AG09309 (cell line): Measurements from ENCODE around the gene FAM107B.

Experiments
- DNase-seq: peaks from one replicate; pipeline ENCODE4 v3.0.0-alpha.2; 2010; ENCODE audit warnings: low read depth
- H3K4me3 ChIP-seq: 2 replicates; pipeline ENCODE4 v1.5.1; 2011; ENCODE audit warnings: mild to moderate bottlenecking, low read depth, low read length, moderate library complexity; ENCODE audit not compliant: control insufficient read depth
- TF ChIP-seq, protein P1 (sequence below): IDR thresholded peaks from 2 replicates; pipeline ENCODE4 v1.5.1; 2011; ENCODE audit warnings: mild to moderate bottlenecking, low read depth, low read length, inconsistent platforms; ENCODE audit not compliant: insufficient read depth, control insufficient read depth; ENCODE audit errors: missing control alignments

Gene FAM107B

DNA sequence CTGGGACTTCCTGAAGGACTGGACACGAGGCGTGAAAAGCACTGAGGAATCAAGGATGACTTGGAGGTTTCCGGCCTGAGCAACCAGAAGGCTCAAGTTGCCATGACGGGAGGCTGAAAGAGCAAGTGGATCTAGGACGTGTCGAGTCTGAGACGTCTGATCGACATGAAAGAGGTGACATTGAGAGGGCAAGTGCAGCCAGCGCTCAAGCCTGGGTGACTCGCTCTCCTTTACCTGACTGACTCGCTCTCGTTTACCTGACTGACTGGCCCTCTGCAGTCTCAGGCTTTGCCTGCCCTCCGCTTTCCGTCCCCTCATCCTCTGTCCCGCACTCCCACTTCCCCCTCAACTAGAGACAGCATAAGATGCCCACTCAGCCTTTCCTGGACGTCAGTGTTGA, 241.4 kb downstream of the FAM107B start:
- TF ChIP-seq, protein P1, sequence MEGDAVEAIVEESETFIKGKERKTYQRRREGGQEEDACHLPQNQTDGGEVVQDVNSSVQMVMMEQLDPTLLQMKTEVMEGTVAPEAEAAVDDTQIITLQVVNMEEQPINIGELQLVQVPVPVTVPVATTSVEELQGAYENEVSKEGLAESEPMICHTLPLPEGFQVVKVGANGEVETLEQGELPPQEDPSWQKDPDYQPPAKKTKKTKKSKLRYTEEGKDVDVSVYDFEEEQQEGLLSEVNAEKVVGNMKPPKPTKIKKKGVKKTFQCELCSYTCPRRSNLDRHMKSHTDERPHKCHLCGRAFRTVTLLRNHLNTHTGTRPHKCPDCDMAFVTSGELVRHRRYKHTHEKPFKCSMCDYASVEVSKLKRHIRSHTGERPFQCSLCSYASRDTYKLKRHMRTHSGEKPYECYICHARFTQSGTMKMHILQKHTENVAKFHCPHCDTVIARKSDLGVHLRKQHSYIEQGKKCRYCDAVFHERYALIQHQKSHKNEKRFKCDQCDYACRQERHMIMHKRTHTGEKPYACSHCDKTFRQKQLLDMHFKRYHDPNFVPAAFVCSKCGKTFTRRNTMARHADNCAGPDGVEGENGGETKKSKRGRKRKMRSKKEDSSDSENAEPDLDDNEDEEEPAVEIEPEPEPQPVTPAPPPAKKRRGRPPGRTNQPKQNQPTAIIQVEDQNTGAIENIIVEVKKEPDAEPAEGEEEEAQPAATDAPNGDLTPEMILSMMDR: no peak
- DNase-seq: no peak
- no peak overlapping the region for H3K4me3 ChIP-seq

DNA sequence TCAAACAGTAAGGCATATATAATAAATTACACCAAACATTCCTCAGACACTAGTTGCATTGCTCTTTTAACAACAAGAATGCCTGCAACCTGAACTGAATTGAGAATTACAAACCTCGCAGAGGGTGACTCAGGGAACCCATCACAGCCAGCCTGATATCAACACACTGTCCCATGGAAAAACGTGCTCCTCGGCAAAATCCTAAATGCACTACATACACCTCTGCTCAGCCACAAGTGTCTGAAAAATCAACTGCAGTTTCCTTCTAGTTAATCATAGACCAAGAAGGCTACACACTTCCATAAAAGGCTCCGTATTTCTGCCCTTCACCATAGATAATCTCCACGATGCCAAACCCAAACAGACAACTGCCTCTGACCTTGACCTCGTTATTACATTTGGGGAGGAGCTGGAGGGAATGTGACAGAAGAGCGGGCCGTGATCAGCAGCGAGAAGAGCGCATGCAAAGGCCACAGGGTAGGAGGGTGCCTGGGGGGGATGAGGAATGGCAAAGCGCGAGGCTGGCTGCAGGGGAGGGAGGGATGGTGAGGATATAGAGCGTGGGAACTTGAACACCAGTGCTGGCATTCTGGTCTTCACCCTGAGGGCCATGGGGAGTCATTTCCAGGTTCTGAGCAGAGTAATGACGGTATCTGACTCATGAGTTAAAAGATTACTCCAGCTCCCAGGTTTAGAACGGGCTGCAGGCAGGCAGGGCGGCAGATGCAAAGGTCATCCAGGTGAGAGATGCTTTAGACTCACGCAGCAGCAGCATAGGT, 242.0 kb downstream of the FAM107B start:
- TF ChIP-seq, protein P1: no peak
- no peak overlapping the region for H3K4me3 ChIP-seq
- no peak for DNase-seq

DNA sequence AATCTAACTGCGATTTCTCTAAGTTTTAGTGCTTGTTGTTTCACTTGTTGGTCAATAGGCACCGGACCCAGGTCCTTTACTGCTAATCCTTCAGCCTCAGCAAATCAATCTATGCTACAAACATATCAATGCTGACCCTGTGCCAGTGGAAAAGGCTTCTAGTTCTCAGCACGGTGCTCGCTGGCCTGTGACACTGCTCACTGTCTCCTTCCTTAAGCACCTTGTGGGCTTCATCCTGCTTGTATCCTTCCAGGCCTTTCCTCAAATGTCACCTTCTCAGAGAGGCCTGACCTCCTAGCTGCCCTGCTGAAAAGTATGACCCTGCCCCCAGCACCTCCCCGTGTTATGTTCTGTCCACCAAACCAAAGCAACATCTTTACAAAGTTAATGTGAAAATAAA, 242.7 kb downstream of the FAM107B start:
- DNase-seq: no peak

DNA sequence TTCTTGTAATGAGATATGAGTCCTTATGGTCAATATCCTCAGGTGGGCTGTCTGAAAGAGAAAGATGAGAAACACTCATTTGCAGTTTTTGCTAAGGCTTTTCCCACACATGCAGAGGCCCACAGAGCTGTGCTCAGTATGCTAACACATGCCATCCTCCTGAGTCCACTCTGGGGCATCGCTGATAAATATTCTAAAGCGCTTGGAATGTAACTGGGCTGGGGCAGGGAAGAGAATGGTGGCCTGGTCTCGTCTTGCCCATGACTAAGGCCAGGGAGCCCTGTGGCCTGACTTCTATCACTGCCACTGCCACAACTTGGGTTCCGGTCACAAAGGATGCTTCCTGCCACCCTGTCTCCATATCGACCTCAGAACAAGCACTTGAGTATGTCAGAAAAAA, 244.2 kb downstream of the FAM107B start:
- no peak for DNase-seq
- TF ChIP-seq, protein P1: no peak

More for the DNA sequence above, 242.7 kb downstream of the FAM107B start:
- TF ChIP-seq, protein P1: no peak
- no peak overlapping the region for H3K4me3 ChIP-seq

DNA sequence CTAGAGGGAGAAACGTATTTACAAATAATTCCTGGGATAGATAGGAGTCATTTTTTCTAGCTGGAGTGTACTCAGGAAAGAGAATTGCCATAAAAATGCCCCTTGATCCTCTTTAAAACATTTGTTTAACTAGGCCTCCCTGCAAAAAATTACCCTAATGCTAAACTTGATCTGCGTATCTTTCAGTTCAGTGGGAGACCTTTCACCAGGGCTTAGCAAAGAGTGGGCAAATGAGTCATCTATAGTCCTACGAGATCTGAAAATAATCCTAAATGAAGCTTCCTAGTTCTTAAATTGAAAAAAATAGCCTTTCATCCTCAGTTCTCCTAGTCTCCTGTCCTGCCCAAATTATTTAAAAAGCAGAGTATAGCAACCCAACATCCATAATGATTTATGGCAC, 245.3 kb downstream of the FAM107B start:
- TF ChIP-seq, protein P1: no peak
- no peak overlapping the region for H3K4me3 ChIP-seq
- no peak for DNase-seq

More for the DNA sequence above, 244.2 kb downstream of the FAM107B start:
- H3K4me3 ChIP-seq: no peak overlapping the region

DNA sequence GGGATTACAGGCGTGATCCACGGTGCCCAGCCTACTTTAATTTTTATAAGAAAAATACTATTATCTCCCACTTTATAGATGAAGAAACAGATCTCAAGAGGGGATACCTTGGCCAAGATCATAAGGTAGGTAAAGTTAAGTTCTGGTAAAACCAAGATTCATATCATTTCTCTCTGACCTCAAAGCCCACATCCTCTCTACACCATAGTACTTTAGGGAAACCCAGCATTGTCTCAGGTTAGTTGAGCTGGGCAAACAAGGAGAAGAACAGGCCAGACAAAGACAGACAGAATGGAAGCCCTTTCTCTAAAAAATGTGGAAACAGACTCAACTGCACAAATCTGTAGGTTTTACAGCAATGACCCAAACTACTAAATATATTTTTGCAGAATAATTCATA, 246.2 kb downstream of the FAM107B start:
- TF ChIP-seq, protein P1: no peak
- no peak for DNase-seq
- H3K4me3 ChIP-seq: no peak overlapping the region

DNA sequence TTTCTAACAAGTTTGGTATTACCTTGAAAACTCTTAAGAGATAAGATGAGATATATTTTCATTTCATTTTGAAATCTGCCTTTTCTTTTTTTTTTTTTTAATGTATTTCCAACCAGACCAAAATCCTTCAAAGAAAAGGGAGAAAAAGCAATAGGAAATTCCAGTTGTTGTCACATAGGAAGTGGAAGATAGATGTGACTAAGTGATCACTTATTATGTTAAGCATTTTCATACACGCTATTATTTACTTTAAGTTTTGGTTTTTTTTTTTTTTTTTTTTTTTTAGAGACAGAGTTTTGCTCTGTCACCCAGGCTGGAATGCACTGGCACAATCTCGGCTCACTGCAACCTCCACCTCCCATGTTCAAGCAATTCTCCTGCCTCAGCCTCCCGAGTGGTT, 246.8 kb downstream of the FAM107B start:
- no peak overlapping the region for H3K4me3 ChIP-seq
- DNase-seq: no peak
- TF ChIP-seq, protein P1: no peak
